ENCODE results near the gene TRUB2.
"Not testable (repeated sequence)": the region's sequence is repeated elsewhere in the genome, so short reads cannot be mapped to it uniquely, and the experiment has no call there.

TRUB2 gene

GRCh38 chr9:128298535-128299482 lies 23.4 kb downstream of the TRUB2 start:
- DNase-seq (ENCODE audit: low read depth) = no peak

- no peak for DNase-seq (ENCODE audit: low read depth)
Measured at GRCh38 chr9:128297221-128297773, 24.9 kb downstream of the TRUB2 start.

GRCh38 chr9:128296340-128297220 lies 25.7 kb downstream of the TRUB2 start:
- no peak for DNase-seq (ENCODE audit: low read depth)

GRCh38 chr9:128294142-128294541 lies 28.1 kb downstream of the TRUB2 start:
- DNase-seq (ENCODE audit: low read depth) = no peak

GRCh38 chr9:128293091-128293490 lies 29.2 kb downstream of the TRUB2 start:
- no peak for DNase-seq (ENCODE audit: low read depth)

- DNase-seq (ENCODE audit: low read depth) = no peak
Measured at GRCh38 chr9:128292009-128292408, 30.2 kb downstream of the TRUB2 start.

GRCh38 chr9:128288273-128289004 lies 33.8 kb downstream of the TRUB2 start:
- DNase-seq (ENCODE audit: low read depth) = no peak

- no peak for DNase-seq (ENCODE audit: low read depth)
Measured at GRCh38 chr9:128286440-128286839, 35.8 kb downstream of the TRUB2 start.

GRCh38 chr9:128285033-128285784 lies 37.0 kb downstream of the TRUB2 start:
- DNase-seq (ENCODE audit: low read depth) = no peak

- no peak for DNase-seq (ENCODE audit: low read depth)
Measured at GRCh38 chr9:128282500-128282899, 39.7 kb downstream of the TRUB2 start.

GRCh38 chr9:128280084-128280622 lies 42.1 kb downstream of the TRUB2 start:
- no peak for DNase-seq (ENCODE audit: low read depth)

- not testable (repeated sequence) for DNase-seq (ENCODE audit: low read depth)
Measured at GRCh38 chr9:128279088-128280073, 42.9 kb downstream of the TRUB2 start.

GRCh38 chr9:128276574-128277270 lies 45.5 kb downstream of the TRUB2 start:
- no peak for DNase-seq (ENCODE audit: low read depth)

- peak; percentile 100 for DNase-seq (ENCODE audit: low read depth)
Measured at GRCh38 chr9:128276008-128276573, 46.2 kb downstream of the TRUB2 start, which contains the start of gene SWI5. Gene SWI5 (plus strand): TSS chr9:128276276.

- no peak for DNase-seq (ENCODE audit: low read depth)
Measured at GRCh38 chr9:128275198-128276007, 46.8 kb downstream of the TRUB2 start, which contains the start of gene GOLGA2. Gene GOLGA2 (minus strand): TSS chr9:128276007. CDS start chr9:128275976, 31 bp downstream.

- DNase-seq (ENCODE audit: low read depth) = no peak
Measured at GRCh38 chr9:128274245-128274644, 48.0 kb downstream of the TRUB2 start.

- no peak for DNase-seq (ENCODE audit: low read depth)
Measured at GRCh38 chr9:128271512-128271911, 50.7 kb downstream of the TRUB2 start.

All from activated gamma-delta T cell treated with anti-CD3 and anti-CD28 coated beads, Interleukin-2, amount 50 U/mL, for 16 hours (primary cell).